ENCODE data around the gene S100A2.
"Not testable (repeated sequence)": the region's sequence is repeated elsewhere in the genome, so short reads cannot be mapped to it uniquely, and the experiment has no call there.

The S100A2 gene

GRCh38 chr1:153588482-153588881 lies 22.8 kb upstream of the S100A2 start:
- no peak for DNase-seq (ENCODE audit: low read depth)

- DNase-seq (ENCODE audit: low read depth), result not testable (repeated sequence)
These were observed 22.4 kb upstream of the S100A2 start for GRCh38 chr1:153588033-153588432.

DNA sequence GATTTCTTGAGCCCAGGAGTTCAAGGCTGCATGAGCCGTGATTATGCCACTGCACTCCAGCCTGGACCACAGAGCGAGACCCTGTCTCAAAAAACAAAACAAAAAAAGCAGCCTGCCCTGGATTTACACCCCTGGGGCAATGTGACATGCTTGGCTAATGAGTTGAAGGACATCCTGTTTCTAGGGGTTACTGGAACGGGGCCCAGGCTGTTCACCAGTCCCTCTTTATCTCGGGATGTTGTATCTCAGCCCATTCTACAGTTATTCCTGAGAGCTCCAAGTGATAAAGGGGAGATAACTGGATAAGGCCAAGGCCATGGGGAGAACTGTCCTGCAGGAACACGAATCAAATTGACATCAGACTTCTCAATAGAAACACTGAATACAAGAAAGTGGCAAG lies 21.7 kb upstream of the S100A2 start:
- no peak for DNase-seq (ENCODE audit: low read depth)

DNA sequence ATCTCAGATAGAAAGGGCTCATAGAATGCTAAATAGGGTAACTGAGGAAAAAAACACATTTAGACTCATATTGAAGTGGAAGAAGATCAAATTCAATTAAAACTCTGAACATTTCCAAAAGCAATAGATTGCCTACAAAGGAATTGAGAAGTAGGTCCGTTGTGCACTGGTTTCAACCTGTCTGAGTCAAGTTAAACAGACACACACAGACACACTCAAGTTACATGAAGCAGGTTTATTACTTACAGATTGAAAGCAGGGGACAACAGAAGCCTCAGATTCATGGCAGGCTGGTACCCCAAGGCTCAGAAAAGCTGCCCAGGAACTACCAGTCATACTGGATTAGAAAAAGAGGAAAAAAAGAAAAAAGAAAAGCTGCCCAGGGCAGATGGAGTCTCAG lies 20.7 kb upstream of the S100A2 start:
- DNase-seq (ENCODE audit: low read depth), result no peak

GRCh38 chr1:153585006-153585405 lies 19.4 kb upstream of the S100A2 start:
- no peak for DNase-seq (ENCODE audit: low read depth)

- no peak for DNase-seq (ENCODE audit: low read depth)
These were observed 18.3 kb upstream of the S100A2 start for GRCh38 chr1:153583976-153584375.

DNA sequence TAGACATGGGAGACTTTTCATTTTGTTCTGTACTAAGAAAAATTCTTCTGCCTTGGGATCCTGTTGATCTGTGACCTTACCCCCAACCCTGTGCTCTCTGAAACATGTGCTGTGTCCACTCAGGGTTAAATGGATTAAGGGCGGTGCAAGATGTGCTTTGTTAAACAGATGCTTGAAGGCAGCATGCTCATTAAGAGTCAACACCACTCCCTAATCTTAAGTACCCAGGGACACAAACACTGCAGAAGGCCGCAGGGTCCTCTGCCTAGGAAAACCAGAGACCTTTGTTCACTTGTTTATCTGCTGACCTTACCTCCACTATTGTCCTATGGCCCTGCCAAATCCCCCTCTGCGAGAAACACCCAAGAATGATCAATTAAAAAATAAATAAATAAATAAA lies 17.9 kb upstream of the S100A2 start:
- DNase-seq (ENCODE audit: low read depth), result not testable (repeated sequence)

GRCh38 chr1:153582836-153583235 lies 17.2 kb upstream of the S100A2 start:
- DNase-seq (ENCODE audit: low read depth), result not testable (repeated sequence)

DNA sequence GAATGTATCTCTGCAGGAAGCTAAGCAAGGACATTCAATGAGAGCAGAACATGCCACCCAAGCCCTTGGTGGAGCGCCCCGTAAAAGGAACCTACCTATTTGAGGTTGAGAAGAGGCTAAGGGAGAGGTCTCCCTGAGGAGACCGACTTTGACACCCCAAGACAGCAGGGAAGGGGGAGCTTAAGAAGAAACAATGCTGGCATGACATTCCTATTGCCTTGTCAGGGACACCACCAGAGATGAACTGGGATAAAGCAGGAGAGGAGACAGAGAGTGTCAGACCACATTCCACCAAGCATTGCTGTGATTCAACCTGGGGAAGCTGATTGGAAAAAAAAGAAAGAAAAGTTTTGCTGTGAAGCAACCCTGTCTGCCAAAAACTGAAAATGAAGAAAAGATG lies 13.3 kb upstream of the S100A2 start:
- DNase-seq (ENCODE audit: low read depth), result no peak

DNA sequence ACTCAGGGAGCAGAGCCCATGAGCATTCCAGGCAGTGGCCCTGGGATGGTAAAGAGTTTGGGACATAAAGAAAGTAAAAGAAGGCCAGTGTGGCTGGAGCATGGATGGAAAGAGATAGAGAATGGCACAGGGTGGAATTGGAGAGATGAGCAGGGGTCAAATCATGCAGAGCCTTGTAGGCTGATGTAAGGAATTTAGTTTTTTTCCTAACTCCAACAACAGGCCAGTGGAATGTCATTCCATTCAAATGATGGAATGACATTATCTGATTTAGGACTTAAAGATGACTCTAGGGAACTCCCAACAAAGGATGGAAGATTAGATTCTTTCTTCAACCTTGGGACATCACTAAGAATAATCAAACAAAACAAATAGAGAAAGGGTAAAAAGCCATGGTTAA lies 12.8 kb upstream of the S100A2 start:
- DNase-seq (ENCODE audit: low read depth), result no peak

GRCh38 chr1:153577624-153578051 lies 12.0 kb upstream of the S100A2 start:
- no peak for DNase-seq (ENCODE audit: low read depth)

DNA sequence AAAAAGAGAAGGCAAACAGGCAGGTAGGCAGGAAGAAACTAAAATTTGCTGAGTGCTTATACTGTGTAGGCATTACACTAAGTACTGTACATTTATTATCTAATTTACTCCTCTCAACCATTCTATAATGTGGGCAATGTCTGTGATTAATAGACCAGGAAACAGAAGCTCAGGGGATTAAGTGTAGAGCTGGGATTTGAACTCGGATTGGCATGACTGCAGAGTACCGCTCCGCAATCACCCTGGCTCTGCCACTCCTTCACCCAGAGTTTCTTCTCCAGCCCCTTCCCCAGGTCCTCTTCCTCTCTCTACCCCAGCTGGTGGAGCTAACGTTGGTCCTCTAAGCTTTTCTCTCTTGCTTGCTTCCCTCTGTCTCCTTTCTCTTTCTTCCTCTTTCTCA lies 11.5 kb upstream of the S100A2 start:
- DNase-seq (ENCODE audit: low read depth), result no peak

DNA sequence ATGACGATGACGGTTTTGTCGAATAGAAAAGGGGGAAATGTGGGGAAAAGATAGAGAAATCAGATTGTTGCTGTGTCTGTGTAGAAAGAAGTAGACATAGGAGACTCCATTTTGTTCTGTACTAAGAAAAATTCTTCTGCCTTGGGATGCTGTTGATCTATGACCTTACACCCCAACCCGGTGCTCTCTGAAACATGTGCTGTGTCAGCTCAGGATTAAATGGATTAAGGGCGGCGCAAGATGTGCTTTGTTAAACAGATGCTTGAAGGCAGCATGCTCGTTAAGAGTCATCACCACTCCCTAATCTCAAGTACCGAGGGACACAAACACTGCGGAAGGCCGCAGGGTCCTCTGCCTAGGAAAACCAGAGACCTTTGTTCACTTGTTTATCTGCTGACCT lies 9.9 kb upstream of the S100A2 start:
- not testable (repeated sequence) for DNase-seq (ENCODE audit: low read depth)

- not testable (repeated sequence) for DNase-seq (ENCODE audit: low read depth)
These were observed 9.4 kb upstream of the S100A2 start for GRCh38 chr1:153575081-153575491.

- no peak for DNase-seq (ENCODE audit: low read depth)
These were observed 7.7 kb upstream of the S100A2 start for GRCh38 chr1:153573351-153573750.

DNA sequence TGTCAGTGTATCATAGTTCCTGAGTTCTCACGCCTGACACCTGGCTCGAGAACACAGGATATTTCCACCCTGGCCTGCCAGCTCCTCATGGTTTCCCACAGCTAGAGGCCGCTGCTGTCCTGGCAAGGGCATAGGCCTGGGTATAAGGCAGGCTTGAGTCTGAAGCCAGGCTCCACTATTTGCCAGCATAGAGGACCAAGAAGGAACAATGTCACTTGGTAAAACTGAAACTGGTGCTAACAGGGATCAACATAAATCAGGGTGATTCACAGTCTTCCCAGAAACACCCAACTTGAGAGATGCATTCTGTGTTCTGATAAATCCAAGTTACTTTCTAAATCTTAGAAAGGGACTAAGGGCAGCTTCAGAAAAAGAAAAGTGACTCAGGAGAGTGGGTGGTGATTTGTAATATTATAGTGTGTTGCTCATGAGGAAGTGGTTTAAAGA lies 6.9 kb upstream of the S100A2 start:
- peak; percentile 70 for DNase-seq (ENCODE audit: low read depth)

DNA sequence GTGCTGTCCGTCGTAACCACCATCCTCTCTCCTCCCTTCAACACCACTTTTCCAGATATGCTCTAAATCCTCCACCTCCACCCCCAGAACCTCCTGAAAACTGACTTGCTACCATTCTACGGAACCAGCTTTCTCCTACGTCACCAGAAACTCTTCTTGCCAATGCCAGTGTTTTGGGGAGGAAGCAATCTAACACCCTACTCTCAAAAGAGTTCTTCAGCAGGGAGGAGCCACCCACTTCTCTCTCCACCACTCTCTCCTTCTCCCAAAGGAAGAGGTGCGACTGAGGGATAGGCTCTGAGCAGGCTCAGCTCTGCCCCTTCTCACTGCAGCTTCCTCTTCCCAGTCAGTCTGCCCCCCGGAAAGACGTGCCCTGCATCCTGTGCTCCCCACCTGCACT lies 6.1 kb upstream of the S100A2 start:
- no peak for DNase-seq (ENCODE audit: low read depth)

- DNase-seq (ENCODE audit: low read depth), result no peak
These were observed 5.2 kb upstream of the S100A2 start for GRCh38 chr1:153570874-153571273.

GRCh38 chr1:153569465-153569864 lies 3.8 kb upstream of the S100A2 start:
- no peak for DNase-seq (ENCODE audit: low read depth)

DNA sequence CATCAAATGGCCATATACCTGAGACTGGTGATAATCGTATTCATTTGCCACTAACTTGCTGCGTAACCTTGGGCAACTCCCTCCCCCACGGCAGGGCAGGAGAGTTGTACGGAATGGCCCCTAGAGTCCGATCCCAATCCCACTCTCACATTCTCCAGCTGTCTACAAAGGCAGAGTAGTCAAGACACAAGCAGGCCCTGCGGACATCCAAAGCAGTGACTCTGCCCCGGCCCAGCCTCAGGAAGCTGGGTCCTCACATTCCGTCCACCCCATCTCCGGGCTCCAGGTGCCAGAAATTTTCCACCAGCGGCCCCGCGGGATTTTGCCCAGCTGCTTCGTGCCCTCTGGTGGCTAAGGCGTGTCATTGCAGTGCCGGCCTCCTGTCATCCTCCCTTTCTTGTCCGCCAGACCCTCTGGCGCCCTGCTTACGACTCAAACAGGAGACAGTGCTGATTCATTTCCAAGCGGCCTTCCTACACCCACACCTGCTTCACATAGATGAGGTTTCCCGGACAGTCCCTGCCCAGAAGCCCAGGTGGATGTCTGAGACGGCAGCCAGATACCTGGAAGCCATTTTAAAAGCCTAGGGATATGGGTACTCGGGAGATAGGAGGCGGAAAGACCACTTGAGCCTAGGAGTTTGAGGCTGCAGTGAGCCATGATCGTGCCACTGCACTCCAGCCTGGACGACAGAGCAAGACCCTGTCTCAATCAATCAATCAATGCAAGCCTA lies 2.9 kb upstream of the S100A2 start:
- peak; percentile 77 for DNase-seq (ENCODE audit: low read depth)

GRCh38 chr1:153567621-153568366 lies 2.1 kb upstream of the S100A2 start:
- DNase-seq (ENCODE audit: low read depth), result no peak

GRCh38 chr1:153566414-153567371 lies 1.0 kb upstream of the S100A2 start:
- peak; percentile 98 for DNase-seq (ENCODE audit: low read depth)
